NB4 (cell line): ENCODE results near the gene KRT15.
A peak's percentile ranks its signal among the peaks of the same experiment; 100 is the strongest.

Source experiments
- DNase-seq: peaks from one replicate; pipeline ENCODE4 v3.0.0; 2010; ENCODE audit warnings: low read depth
- H3K4me3 ChIP-seq: one replicate; pipeline ENCODE4 v1.5.1; 2011; ENCODE audit warnings: mild to moderate bottlenecking, low read depth, low read length, moderate library complexity
- CTCF ChIP-seq: IDR thresholded peaks from one replicate; pipeline ENCODE4 v1.5.1; 2012; ENCODE audit warnings: low read depth, low read length
- MAX ChIP-seq: IDR thresholded peaks from 2 replicates; pipeline ENCODE4 v1.6.1; 2011; ENCODE audit warnings: low read depth, low read length
- MYC ChIP-seq: IDR thresholded peaks from 2 replicates; pipeline ENCODE4 v1.6.1; 2011; ENCODE audit warnings: low read depth, low read length
- POLR2A ChIP-seq: IDR thresholded peaks from 2 replicates; pipeline ENCODE4 v1.6.1; 2011; ENCODE audit warnings: mild to moderate bottlenecking; ENCODE audit not compliant: insufficient read length; ENCODE audit errors: extremely low read depth

The KRT15 gene

GRCh38 chr17:41489531-41489930 lies 29.2 kb downstream of the KRT15 start, which contains the start of gene KRT36:
TSS of gene KRT36 (minus strand) at chr17:41489910. CDS start at chr17:41489864, 46 bp downstream.
- no peak within 1 kb of the TSS for H3K4me3 ChIP-seq

GRCh38 chr17:41486809-41487530 lies 31.7 kb downstream of the KRT15 start:
- TF ChIP-seq MAX (no peak), CTCF (peak; percentile 59), POLR2A (no peak), MYC (no peak)
- DNase-seq, result peak; percentile 27
- H3K4me3 ChIP-seq, result no peak overlapping the region

More at GRCh38 chr17:41489531-41489930, 29.2 kb downstream of the KRT15 start, which contains the start of gene KRT36:
- no peak for TF ChIP-seq CTCF
- TF ChIP-seq POLR2A, result no peak
- TF ChIP-seq MYC, result no peak
- no peak for TF ChIP-seq MAX
- DNase-seq, result no peak

GRCh38 chr17:41486316-41486715 lies 32.4 kb downstream of the KRT15 start:
- no peak overlapping the region for H3K4me3 ChIP-seq
- TF ChIP-seq POLR2A (no peak), MYC (no peak), CTCF (no peak), MAX (no peak)
- no peak for DNase-seq

- TF ChIP-seq CTCF (no peak), POLR2A (no peak), MAX (no peak), MYC (no peak)
- no peak for DNase-seq
- H3K4me3 ChIP-seq, result no peak overlapping the region
Observed at GRCh38 chr17:41484920-41485904, 33.5 kb downstream of the KRT15 start.

GRCh38 chr17:41483991-41484826 lies 34.5 kb downstream of the KRT15 start:
- no peak overlapping the region for H3K4me3 ChIP-seq
- no peak for TF ChIP-seq POLR2A
- TF ChIP-seq MAX, result no peak
- no peak for TF ChIP-seq MYC
- no peak for TF ChIP-seq CTCF
- no peak for DNase-seq
